Measurements from ENCODE around the gene BARX2.

Gene BARX2

GRCh38 chr11:129402206-129403171 lies 26.8 kb downstream of the BARX2 start:
- DNase-seq (ENCODE audit: low read depth), result no peak

GRCh38 chr11:129404731-129405130 lies 29.1 kb downstream of the BARX2 start:
- no peak for DNase-seq (ENCODE audit: low read depth)

- no peak for DNase-seq (ENCODE audit: low read depth)
Measured at GRCh38 chr11:129408865-129409444, 33.3 kb downstream of the BARX2 start.

GRCh38 chr11:129410395-129410960 lies 34.8 kb downstream of the BARX2 start:
- DNase-seq (ENCODE audit: low read depth), result no peak

- no peak for DNase-seq (ENCODE audit: low read depth)
Measured at GRCh38 chr11:129412494-129412893, 36.8 kb downstream of the BARX2 start.

GRCh38 chr11:129414144-129414872 lies 38.7 kb downstream of the BARX2 start:
- DNase-seq (ENCODE audit: low read depth), result no peak

- DNase-seq (ENCODE audit: low read depth), result no peak
Measured at GRCh38 chr11:129416080-129416820, 40.6 kb downstream of the BARX2 start.

- DNase-seq (ENCODE audit: low read depth), result no peak
Measured at GRCh38 chr11:129417458-129417857, 41.8 kb downstream of the BARX2 start.

GRCh38 chr11:129418039-129418438 lies 42.4 kb downstream of the BARX2 start:
- no peak for DNase-seq (ENCODE audit: low read depth)

GRCh38 chr11:129419386-129419785 lies 43.7 kb downstream of the BARX2 start:
- no peak for DNase-seq (ENCODE audit: low read depth)

GRCh38 chr11:129423426-129423825 lies 47.8 kb downstream of the BARX2 start:
- no peak for DNase-seq (ENCODE audit: low read depth)

- DNase-seq (ENCODE audit: low read depth), result no peak
Measured at GRCh38 chr11:129425214-129425613, 49.6 kb downstream of the BARX2 start.

- no peak for DNase-seq (ENCODE audit: low read depth)
Measured at GRCh38 chr11:129426038-129426437, 50.4 kb downstream of the BARX2 start.

- DNase-seq (ENCODE audit: low read depth), result no peak
Measured at GRCh38 chr11:129426776-129427175, 51.1 kb downstream of the BARX2 start.

GRCh38 chr11:129427376-129427775 lies 51.7 kb downstream of the BARX2 start:
- no peak for DNase-seq (ENCODE audit: low read depth)

GRCh38 chr11:129427816-129428406 lies 52.3 kb downstream of the BARX2 start:
- no peak for DNase-seq (ENCODE audit: low read depth)

GRCh38 chr11:129428557-129428956 lies 52.9 kb downstream of the BARX2 start:
- DNase-seq (ENCODE audit: low read depth), result no peak

GRCh38 chr11:129434641-129435498 lies 59.2 kb downstream of the BARX2 start:
- DNase-seq (ENCODE audit: low read depth), result no peak

GRCh38 chr11:129435499-129436245 lies 60.0 kb downstream of the BARX2 start:
- no peak for DNase-seq (ENCODE audit: low read depth)

GRCh38 chr11:129436573-129436972 lies 60.9 kb downstream of the BARX2 start:
- DNase-seq (ENCODE audit: low read depth), result no peak

Data from iris pigment epithelial cell (primary cell).